NT2/D1 (cell line): Measurements from ENCODE around the gene TAF6.

Experiments
- SUZ12 ChIP-seq: IDR thresholded peaks from 2 replicates; pipeline ENCODE4 v1.6.1; 2011; ENCODE audit not compliant: insufficient read length, insufficient read depth; ENCODE audit errors: extremely low read depth
- YY1 ChIP-seq: IDR thresholded peaks from 2 replicates; pipeline ENCODE4 v1.6.1; 2011; ENCODE audit not compliant: insufficient read length, insufficient read depth
- ZNF274 ChIP-seq: IDR thresholded peaks from 2 replicates; pipeline ENCODE4 v1.6.1; 2011; ENCODE audit warnings: mild to moderate bottlenecking, low read depth, low read length

DNA sequence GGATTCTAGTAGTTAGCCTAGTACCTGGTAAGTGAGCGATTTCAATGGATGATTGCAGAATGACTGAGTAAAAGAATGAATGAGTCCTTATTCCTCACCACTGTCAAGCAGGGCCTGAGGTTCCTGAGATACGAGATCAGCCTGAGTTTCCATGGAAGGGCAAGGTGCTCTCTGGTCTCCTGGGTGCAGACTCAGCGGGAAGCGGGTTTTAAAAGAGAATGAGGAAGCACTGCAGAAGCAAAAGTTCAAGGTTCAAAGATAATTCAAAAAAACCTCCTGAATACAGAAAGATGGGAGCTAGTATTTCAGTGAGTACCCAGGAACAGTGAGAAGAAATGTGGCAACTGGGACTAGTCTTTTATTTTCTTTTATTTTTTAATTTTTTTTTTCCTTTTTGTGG, 42.0 kb downstream of the TAF6 start:
- TF ChIP-seq ZNF274 (no peak), YY1 (no peak), SUZ12 (no peak)
